VCaP (cell line): ENCODE measurements around the gene LRRFIP1.
"Not testable (repeated sequence)": the region's sequence is repeated elsewhere in the genome, so short reads cannot be mapped to it uniquely, and the experiment has no call there.

Experiments
- H3K27ac ChIP-seq: fragments of 450-650 bp; 2 replicates; pipeline ENCODE4 v1.5.1; 2017
- CTCF ChIP-seq: fragments of 450-650 bp; conservative IDR thresholded peaks from 2 replicates; pipeline ENCODE4 v1.5.1; 2017; ENCODE audit warnings: mild to moderate bottlenecking, moderate library complexity

Gene LRRFIP1

GRCh38 chr2:237745250-237745613, 117.8 kb downstream of the LRRFIP1 start:
- H3K27ac ChIP-seq, result peak overlapping the region; percentile 78
- TF ChIP-seq CTCF, result peak; percentile 68; the same call in 1 of the 2 replicates

GRCh38 chr2:237746302-237747080, 119.1 kb downstream of the LRRFIP1 start:
- H3K27ac ChIP-seq, result peak overlapping the region; percentile 78; the same call in 1 of the 2 replicates
- no peak for TF ChIP-seq CTCF

- TF ChIP-seq CTCF, result no peak
These were observed 119.8 kb downstream of the LRRFIP1 start for GRCh38 chr2:237747189-237747588.

GRCh38 chr2:237749002-237749401, 121.6 kb downstream of the LRRFIP1 start:
- TF ChIP-seq CTCF, result no peak
- no peak overlapping the region for H3K27ac ChIP-seq

More at GRCh38 chr2:237747189-237747588, 119.8 kb downstream of the LRRFIP1 start:
- H3K27ac ChIP-seq, result peak overlapping the region; percentile 10; the same call in 1 of the 2 replicates

GRCh38 chr2:237749961-237750360, 122.6 kb downstream of the LRRFIP1 start:
- no peak overlapping the region for H3K27ac ChIP-seq
- TF ChIP-seq CTCF, result no peak

- H3K27ac ChIP-seq, result not testable (repeated sequence)
These were observed 123.1 kb downstream of the LRRFIP1 start for GRCh38 chr2:237750441-237750840.

- no peak for TF ChIP-seq CTCF
- H3K27ac ChIP-seq, result no peak overlapping the region
These were observed 125.4 kb downstream of the LRRFIP1 start for GRCh38 chr2:237752761-237753165.

- no peak overlapping the region for H3K27ac ChIP-seq
- no peak for TF ChIP-seq CTCF
These were observed 126.8 kb downstream of the LRRFIP1 start for GRCh38 chr2:237754182-237754581.
